Psoas muscle (tissue), 8 donors: ENCODE data around the gene STPG2. TPM values are rescaled to one million over a fixed set of nuclear protein-coding genes. Genes with fewer than 3 reads are reported as not detected.

Source experiments
- ATAC-seq, 4 donors: fragments of 200-7000 bp; cut with Tn5 transposase; one replicate each; pipeline ENCODE4 v1.9.1; 2020; ENCODE audit warnings: moderate library complexity in 3 of 4, mild to moderate bottlenecking in 2 of 4
- DNase-seq, 2 donors: peaks; one replicate each; pipeline ENCODE4 v3.0.0-alpha.2; 2020
- H3K27ac ChIP-seq: fragments of 200-600 bp; one replicate; pipeline ENCODE4 v1.8.0; 2022
- H3K27me3 ChIP-seq, 3 donors: fragments of 200-600 bp in 1 of 3; one replicate each; pipeline versions ENCODE4 v1.6.1 to v1.8.0; 2013 to 2022; ENCODE audit warnings: low read length in 2 of 3, mild to moderate bottlenecking in 2 of 3, moderate library complexity in 1 of 3; ENCODE audit not compliant: insufficient read depth in 3 of 3
- H3K36me3 ChIP-seq, 2 donors: fragments of 200-600 bp in 1 of 2; one replicate each; pipeline versions ENCODE4 v1.6.1 to v1.8.0; 2013 to 2022; ENCODE audit warnings: low read depth in 1 of 2, mild to moderate bottlenecking in 1 of 2, moderate library complexity in 1 of 2; ENCODE audit not compliant: insufficient read depth in 1 of 2
- H3K4me1 ChIP-seq: fragments of 200-600 bp; one replicate; pipeline ENCODE4 v1.8.0; 2022
- H3K4me3 ChIP-seq: fragments of 200-600 bp; one replicate; pipeline ENCODE4 v1.8.0; 2022; ENCODE audit warnings: mild to moderate bottlenecking
- H3K9me3 ChIP-seq: fragments of 200-600 bp; one replicate; pipeline ENCODE4 v1.8.0; 2022
- CTCF ChIP-seq: fragments of 200-600 bp; IDR thresholded peaks from one replicate; pipeline ENCODE4 v1.8.0; 2022; ENCODE audit warnings: antibody characterized with exemption
- WGBS, 3 donors: extraction: QIAGEN DNeasy Blood & Tissue Kit; methylation state at CpG; one replicate each; pipeline versions ENCODE4 v1.1.6 to v1.1.7; 2013; 5-methylcytosine and 5-hydroxymethylcytosine counted together
- intact Hi-C, 2 donors: fragments of 100-400 bp; cut with DNase I; formaldehyde crosslinking; loops; one replicate each; pipeline versions ENCODE4 v1.11.0 to v1.14.2; 2022
- polyA plus RNA-seq, 3 donors: library from polyadenylated mRNA; stranded (reverse); fragments of 200-250 nt; gene quantifications; one replicate each; pipeline ENCODE4 v1.2.3, GENCODE V29; 2013
- total RNA-seq, 4 donors: library from RNA; stranded (reverse); fragmentation: NEBNext Ultra II Directional in 2 of 4; extraction: Animal tissue kit (Norgen Biotek cat#: 25700) in 2 of 4; gene quantifications; one replicate each; pipeline versions ENCODE4 v1.2.1 to v1.2.4, GENCODE V29; 2021 to 2023
- donor health status: healthy with polysubstance abuse.
- donor health status: DM: no; HTN: no; CAD: no; lungs with moderate emphysema.
- donor health status: Bipolar disorder and iron deficiency.
- donor health status: healthy.
- donor health status: DM: yes; HTN: yes; CAD: no.
- donor health status: DM: no; HTN: no; CAD: no.
- donor health status: DM: no; HTN: no; CAD: no.
- donor health status: DM: yes; HTN: yes; CAD: no.

STPG2 gene
- total and polyA plus RNA-seq, 7 donors = 0.01 to 0.21 TPM; not detected in 5

GRCh38 chr4:98006060-98006459 lies 137.2 kb downstream of the STPG2 start:
- TF ChIP-seq CTCF = no peak
- ATAC-seq = no peak
- Histone ChIP-seq H3K27ac (no peak overlapping the region), H3K27me3 (no peaks in the 10 kb centered on the region), H3K36me3 (no peaks in the 10 kb centered on the region), H3K4me1 (no peaks in the 10 kb centered on the region), H3K4me3 (no peak overlapping the region), H3K9me3 (no peaks in the 10 kb centered on the region)
- intact Hi-C loops = no loop called here
- DNase-seq = no peak
- 59 to 81% (median 77%) methylated on average over 1 of the region's 1 CpG for WGBS, 3 donors

- no peak for ATAC-seq
Observed at GRCh38 chr4:98000940-98001339, 142.3 kb downstream of the STPG2 start.

GRCh38 chr4:97998203-97998602 lies 145.1 kb downstream of the STPG2 start:
- ATAC-seq = no peak
- Histone ChIP-seq H3K27ac (no peak overlapping the region), H3K4me3 (no peak overlapping the region), H3K4me1 (no peaks in the 10 kb centered on the region), H3K27me3 (no peaks in the 10 kb centered on the region), H3K9me3 (no peaks in the 10 kb centered on the region), H3K36me3 (no peaks in the 10 kb centered on the region)
- no peak for DNase-seq
- 79 to 86% (median 81%) methylated on average over 2 of the region's 2 CpGs for WGBS, 3 donors
- no peak for TF ChIP-seq CTCF
- intact Hi-C loops = no loop called here

More at GRCh38 chr4:98000940-98001339, 142.3 kb downstream of the STPG2 start:
- 80 to 89% (median 85%) methylated on average over 2 of the region's 2 CpGs for WGBS, 3 donors
- Histone ChIP-seq H3K4me3 (no peak overlapping the region), H3K36me3 (no peaks in the 10 kb centered on the region), H3K27me3 (no peaks in the 10 kb centered on the region), H3K9me3 (no peaks in the 10 kb centered on the region), H3K27ac (no peak overlapping the region), H3K4me1 (no peaks in the 10 kb centered on the region)
- intact Hi-C loops = no loop called here
- TF ChIP-seq CTCF = no peak
- no peak for DNase-seq

GRCh38 chr4:97994765-97995465 lies 148.4 kb downstream of the STPG2 start:
- Histone ChIP-seq H3K4me1 (no peaks in the 10 kb centered on the region), H3K27me3 (no peaks in the 10 kb centered on the region), H3K36me3 (no peaks in the 10 kb centered on the region), H3K4me3 (no peak overlapping the region), H3K9me3 (no peaks in the 10 kb centered on the region), H3K27ac (no peak overlapping the region)
- intact Hi-C loops = no loop called here
- no peak for TF ChIP-seq CTCF
- ATAC-seq (no peak), DNase-seq (no peak)
- 85 to 92% (median 87%) methylated on average over 6 of the region's 6 CpGs for WGBS, 3 donors

- intact Hi-C loops = no loop called here
- no peak overlapping the region for H3K27ac ChIP-seq
- no peaks in the 10 kb centered on the region for H3K36me3 ChIP-seq
- WGBS, 3 donors = 61% methylated on average over 1 of the region's 1 CpG
- no peak overlapping the region for H3K4me3 ChIP-seq
- H3K9me3 ChIP-seq = no peaks in the 10 kb centered on the region
- no peaks in the 10 kb centered on the region for H3K27me3 ChIP-seq
- ATAC-seq (no peak), DNase-seq (no peak)
- TF ChIP-seq CTCF = no peak
- no peaks in the 10 kb centered on the region for H3K4me1 ChIP-seq
Observed at GRCh38 chr4:97990409-97990808, 152.9 kb downstream of the STPG2 start.
